GM11168 (cell line): Measurements from ENCODE around the gene SHB.

ENCODE experiments used
- in situ Hi-C: fragments of 300-500 bp; cut with MboI; formaldehyde crosslinking; loops from one replicate; pipeline ENCODE4 v1.12.0; 2022; ENCODE audit warnings: low sequenced_read_pairs; ENCODE audit not compliant: unreplicated experiment

SHB gene

DNA sequence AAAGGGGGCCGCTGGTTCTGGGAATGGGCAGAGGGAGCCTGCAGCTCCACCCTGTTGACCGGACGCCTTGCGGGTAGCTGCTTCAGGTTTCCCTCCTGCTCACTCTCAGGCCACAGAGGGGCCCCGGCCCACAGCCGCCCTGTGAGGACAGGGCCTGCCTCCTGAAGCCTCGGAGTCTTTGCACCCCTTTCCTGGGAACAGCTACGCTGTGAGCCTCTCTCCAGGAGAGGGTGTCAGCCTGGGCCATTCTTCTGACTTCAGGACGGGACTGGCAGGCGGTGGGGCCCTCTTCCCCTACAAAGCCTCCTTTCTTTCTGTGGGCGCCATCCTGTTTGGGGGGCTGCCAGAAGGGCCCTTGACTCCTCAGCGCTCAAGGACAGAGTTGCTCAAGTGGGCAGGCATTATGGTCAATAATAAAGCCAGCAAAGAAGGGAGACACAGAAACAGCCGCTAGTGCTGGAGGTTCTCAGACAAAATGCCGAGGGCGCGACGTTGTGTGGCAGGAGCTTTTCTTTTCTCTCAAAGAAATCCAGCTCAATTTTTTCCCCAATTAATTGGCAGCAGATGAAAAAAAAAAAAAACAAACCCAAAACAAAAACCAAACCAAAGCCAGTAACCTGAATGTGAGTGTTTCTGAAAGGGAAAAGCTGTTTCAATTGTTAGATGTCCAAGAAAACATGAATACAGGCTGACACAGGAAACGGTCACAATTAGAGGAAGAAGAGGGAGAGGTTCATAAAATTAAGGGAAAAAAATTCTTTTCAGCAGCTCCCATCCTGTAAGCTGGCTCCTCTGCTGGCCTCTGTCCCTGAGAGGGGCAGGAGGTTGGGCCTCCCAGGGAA, 152.3 kb downstream of the SHB start:
- in situ Hi-C loops, result loop anchor here (25.0 kb wide), 1 partner anchor 446 kb away; no protein-coding TSS in a partner anchor

DNA sequence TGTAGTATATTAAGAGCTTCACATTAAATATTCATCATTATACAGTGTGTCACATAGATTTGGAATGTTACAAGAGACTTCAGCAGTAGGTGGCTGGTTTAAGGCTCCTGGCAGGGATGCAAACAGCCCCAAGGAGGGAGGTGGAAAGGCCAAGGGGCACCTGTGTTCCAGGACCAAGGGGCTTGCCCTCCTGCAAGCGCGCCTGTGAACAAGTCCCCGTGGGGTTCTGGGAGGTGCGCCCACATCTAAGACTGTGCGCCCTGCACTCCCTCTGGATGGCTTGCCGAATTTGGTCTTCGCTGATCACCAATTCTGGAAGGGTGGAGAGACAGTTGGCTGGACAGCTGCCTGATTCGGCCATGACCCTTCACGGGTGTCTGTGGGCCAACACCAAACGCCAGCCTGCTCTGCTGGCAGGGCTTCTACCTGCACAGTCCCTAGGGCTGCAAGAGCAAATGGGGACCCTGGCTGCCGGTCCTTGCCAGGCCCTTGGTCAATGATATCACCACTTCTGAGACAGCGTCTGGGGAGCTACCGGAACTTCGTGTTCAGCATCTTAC, 153.0 kb downstream of the SHB start:
- in situ Hi-C loops, result loop anchor here (25.0 kb wide), 1 partner anchor 446 kb away; no protein-coding TSS in a partner anchor

DNA sequence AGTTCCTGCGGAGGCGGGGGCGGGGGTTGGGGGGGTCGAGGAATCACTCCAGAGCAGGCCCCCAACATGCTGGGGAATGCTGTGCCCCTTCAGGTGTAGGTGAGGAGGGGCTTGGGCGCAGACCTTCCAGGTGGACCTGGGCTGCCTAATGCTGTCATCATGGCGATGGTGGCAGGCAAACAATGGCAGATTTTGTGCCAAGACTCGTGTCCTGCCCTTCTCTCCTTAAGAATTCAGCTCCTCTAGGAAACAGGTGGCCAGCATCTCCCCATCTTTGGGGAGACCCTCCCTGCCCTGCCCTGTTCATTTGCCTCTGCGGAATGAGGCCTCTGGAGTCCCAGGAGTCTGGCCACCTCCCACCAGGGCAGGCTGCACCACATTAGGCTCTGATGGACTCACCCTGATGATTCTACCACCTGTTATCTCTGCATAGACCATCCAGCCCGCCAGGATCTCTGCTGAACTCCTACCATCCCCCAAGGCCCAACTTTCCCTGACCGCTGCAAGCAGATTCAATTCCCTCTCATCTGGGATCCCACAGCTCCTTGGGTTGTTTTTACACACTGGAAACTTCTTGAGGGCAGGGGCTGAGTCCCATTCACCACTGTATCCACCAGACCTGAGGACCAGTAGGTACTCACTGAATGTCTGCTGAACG, 154.2 kb downstream of the SHB start:
- in situ Hi-C loops, result loop anchor here (25.0 kb wide), 1 partner anchor 447 kb away; no protein-coding TSS in a partner anchor

DNA sequence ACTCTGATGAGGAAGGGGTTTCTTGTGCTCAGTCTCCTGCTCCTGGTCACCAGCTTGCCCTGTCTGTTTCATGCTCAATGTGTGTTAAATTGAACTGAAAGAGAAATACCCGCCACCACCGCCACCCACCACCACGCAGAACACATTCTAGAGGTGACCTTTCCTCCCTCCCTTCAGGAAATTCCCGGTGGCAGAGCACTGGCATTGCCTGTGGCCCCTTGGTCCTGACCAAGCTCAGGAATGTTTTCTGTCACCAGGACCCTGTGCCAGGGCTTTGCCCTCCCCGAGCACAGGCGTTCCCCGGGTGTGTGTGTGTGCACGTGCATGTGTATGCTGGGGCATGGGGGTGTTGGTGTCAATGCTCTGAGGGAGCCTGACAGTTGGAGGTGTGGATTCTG, 154.9 kb downstream of the SHB start:
- in situ Hi-C loops, result loop anchor here (25.0 kb wide), 1 partner anchor 448 kb away; no protein-coding TSS in a partner anchor

DNA sequence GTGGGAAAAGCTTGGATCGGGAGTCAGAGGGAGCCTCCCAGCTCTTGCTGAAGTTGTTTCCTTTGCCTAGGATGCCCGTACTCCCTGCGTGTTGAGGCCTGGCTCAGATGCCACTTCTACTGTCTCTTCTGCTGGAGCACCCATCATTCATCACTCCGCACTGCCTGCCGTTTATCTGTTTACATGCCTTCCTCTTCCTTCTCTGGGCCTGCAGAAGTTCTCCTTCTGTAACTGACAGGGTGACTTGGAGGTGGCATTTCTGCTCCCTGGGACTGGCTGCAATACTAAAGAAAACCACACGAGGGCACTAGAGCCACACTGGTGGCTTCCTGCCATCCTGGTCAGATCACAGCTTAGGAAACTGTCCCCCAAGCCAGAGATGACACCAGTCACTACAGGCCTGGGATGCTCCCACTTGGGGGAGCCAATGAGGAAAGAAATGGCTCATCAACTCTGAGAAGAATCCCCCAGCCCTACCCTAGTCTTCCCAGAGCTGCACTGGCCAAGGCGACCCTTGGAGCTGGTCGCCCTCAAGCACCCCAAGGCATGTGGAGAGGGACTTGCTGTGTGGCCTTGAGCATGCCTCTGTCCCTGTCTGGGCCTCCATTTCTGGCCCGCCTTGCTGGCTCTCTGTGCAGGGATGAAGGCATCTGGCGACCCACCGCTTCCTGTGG, 155.4 kb downstream of the SHB start:
- in situ Hi-C loops, result loop anchor here (25.0 kb wide), 1 partner anchor 449 kb away; no protein-coding TSS in a partner anchor

DNA sequence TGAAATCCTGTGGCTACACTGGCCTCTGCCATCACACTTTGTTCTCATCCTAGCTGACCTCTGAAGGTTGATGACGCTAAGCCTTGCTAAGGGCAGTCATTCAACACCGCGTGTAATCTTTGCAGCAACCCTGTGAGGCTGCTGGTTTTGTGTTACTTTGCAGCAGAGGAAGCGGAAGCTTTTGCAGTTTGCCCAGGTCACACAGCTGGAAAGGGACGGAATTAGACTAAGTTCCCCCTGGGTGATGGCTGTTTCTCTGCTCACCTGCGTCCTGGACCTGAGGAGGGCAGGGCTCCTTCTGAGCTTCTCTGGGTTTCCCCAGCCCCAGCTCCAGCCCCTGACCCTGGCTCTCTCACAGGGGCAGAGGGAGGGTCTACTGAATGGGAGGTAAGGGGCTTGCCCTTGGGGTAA, 157.8 kb downstream of the SHB start:
- in situ Hi-C loops, result loop anchor here (25.0 kb wide), 1 partner anchor 451 kb away; no protein-coding TSS in a partner anchor

DNA sequence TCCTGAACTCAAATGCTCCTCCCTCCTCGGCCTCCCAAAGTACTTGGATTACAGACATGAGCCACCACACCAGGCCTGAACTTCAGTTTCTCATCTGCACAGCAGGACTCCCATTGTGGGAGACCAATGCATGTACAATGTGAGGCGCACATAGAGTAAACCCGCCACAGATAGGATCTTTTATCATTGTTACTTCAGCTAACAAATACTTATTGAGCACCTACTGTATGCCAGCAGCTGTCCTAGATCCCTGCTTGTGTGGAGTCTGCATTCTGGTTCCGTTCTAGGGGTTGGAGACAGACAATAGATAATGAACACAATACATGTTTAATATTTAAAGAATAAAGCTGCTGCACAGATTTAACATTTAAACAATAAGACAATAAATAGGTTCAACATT, 158.8 kb downstream of the SHB start:
- in situ Hi-C loops, result loop anchor here (25.0 kb wide), 1 partner anchor 452 kb away; no protein-coding TSS in a partner anchor

DNA sequence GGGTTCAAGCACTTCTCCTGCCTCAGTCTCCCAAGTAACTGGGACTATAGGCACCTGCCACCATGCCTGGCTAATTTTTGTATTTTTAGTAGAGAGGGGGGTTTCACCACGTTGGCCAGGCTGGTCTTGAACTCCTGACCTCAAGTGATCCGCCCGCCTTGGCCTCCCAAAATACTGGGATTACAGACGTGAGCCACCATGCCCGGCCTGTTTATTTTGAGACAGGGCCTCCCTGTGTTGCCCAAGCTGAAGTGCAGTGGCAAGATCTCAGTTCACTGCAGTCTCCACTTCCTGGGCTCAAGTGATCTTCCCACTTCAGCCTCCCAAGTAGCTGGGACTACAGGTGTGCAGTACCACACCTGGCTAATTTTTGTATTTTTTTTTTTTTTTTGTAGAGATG, 159.2 kb downstream of the SHB start:
- in situ Hi-C loops, result loop anchor here (25.0 kb wide), 1 partner anchor 452 kb away; no protein-coding TSS in a partner anchor

DNA sequence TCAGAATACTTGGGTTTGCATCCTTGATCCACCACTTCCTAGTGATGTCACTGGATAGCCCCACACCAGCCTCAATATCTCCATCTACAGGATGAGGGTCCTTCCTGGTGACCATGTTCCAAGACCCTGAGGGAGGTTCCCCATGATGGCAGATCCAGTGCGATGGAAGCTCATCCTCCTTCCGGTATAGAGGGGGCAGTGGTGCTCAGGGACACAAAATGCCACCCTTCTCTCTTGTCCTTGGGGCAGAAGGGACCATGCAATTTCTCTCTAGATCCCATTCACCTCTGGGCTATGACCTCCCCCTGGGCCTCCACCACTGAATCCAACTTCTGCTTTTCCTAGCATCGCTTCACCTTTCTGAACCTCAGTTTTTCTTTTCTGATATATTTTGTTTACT, 159.7 kb downstream of the SHB start:
- in situ Hi-C loops, result loop anchor here (25.0 kb wide), 1 partner anchor 453 kb away; no protein-coding TSS in a partner anchor

DNA sequence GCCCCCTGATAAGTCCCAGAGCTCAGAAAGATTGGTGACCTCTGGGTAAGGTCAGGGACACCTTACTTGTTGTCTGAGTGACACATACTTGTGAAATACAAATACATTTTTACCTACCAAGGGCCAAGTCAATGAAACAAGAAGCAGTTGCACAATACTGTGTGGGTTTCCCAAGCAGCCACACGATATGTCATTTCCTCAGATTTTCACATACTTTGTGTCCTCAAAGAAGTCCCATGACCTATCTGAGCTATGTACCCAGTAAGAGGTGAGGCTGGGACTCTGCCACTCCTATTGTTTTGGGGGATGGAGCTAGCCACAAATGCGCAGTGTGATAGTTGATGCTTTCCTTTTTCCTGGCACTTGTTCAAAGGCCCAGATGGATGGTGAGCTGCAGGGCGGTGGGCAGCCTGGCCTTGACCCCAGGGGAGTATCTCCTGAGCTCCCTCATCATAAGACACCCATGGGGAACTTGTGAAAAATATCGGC, 160.3 kb downstream of the SHB start:
- in situ Hi-C loops, result loop anchor here (25.0 kb wide), 1 partner anchor 454 kb away; no protein-coding TSS in a partner anchor

DNA sequence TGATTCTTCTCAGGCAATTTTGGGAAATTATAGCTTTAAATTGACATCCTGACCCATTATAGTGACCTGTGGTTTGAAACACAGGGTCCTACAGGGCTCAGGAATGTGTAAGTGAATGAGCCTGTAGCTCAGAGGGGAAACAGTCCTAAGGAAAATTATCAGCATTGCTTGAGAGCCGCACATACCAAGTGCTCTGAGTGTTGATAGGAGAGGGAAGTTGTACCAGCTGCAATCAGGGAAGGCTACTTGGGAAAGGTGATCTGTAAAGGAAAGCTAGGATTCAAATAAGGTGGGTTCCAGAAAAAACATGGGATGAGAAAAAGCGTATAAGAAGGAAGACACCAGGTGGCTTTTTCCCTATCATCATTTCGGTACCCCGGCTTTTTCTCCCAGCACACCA, 160.7 kb downstream of the SHB start:
- in situ Hi-C loops, result loop anchor here (25.0 kb wide), 1 partner anchor 454 kb away; no protein-coding TSS in a partner anchor

DNA sequence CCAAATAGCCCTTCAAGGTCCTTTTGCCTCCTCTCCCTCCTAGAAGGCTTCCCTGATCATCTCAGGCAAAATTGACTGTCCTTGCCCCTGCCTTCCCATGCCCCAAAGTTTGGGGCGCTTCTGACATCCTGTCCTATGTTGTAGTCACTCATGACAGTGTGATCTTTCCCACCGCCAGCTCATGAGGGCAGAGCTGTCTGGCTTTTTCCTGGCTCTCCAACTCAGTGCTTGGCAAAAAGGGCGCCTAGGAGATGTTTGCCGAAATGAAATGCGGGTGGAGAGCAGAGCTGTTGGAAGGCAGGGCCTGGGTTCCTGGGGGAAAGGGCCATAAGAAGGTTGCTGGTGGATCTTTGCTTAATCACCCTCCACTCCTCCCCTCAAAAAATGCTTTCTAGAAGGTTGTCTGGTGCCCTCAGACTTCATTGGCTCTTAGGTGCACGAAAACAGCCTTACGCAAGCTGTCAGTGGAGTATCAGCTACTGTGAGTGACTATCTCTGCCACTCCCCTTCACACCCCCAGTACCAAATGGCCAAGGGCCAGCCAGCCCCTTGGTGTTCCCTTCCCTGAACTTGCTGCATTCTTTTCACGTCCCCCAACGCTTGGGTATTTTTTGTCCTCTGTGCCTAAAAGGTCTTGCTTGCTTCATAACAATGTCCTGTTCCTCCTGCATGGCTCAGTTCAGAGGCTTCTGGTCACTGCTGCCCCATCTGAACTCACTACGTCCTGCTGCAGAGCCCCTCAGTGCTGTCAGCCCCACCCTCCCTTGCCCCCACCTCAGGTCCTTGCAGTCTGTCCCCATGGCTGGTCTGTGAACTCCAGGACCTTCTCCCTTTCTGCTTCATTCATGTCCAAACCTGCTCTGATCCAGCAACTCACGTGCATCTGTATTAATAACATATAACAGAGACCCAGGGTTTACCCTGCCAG, 162.5 kb downstream of the SHB start:
- in situ Hi-C loops, result loop anchor here (25.0 kb wide), 1 partner anchor 456 kb away; no protein-coding TSS in a partner anchor

DNA sequence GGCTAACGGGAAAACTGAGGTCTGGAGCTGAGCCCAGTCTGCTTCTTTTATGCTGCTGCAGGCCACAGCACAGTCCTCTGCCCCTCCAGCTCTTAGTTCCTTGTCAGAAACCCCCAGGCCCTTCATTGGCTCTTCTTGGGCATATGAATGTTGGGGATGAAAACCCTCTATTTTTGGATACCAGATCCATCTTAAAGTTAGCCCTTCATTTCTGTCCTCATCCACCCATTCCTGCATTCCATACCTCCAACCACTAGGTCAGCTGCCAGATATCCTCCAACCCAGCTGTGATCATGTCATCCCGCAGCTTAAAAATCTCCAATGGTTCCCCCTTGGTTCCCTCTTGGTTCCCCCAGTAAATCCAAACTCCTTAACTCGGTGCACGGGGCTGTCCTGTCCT, 163.3 kb downstream of the SHB start:
- in situ Hi-C loops, result loop anchor here (25.0 kb wide), 1 partner anchor 457 kb away; no protein-coding TSS in a partner anchor

DNA sequence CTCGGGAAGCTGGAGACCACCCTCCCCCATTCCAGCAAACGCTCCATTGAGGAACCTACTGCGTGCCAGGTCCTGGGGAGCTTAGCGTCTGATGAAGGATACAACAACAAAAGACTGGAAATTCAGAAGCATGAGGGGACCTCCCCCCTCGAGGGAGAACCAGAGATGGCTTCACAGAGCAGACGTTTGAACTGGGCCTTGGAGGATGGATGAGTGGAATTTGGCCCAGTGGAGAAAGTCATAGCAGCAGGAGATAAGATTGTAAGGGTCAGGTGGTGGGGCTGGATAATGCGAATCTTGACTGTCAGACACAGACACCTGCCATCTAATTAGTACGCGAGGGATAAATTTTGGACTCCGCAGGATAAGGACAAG, 163.9 kb downstream of the SHB start:
- in situ Hi-C loops, result loop anchor here (25.0 kb wide), 1 partner anchor 457 kb away; no protein-coding TSS in a partner anchor

DNA sequence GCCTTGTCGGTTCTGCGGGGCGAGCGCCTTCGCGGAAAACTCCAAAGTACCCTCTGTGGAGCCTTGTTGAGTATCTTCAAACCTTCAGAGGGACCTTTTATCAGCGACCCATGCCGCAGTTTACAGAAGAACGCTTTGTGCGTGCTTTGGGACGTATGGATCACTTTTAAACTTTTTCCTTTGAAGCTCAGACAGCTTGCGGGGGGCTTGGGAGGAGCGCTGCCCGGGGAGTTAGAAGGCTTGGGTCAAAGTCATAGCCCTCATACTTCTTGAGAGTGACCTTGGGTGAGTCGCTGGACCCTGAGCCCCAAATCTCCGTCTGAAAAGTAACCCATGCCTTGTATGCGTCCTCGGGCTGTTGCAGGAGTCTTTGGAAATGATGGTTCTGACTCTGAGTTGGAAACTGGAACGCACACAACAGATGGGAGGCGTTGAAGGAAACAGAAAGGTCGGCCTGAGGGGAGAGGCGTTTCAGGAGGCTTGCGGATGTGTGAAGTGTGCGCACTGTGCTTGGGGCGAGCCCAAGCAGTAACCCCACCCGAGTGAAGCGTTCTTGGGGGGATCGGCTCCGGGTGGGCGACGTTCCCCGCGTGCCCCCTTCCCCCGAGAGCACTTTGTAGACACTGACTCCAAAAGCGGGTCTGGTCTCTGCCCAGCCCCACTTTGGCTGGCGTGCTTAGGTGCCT, 164.4 kb downstream of the SHB start:
- in situ Hi-C loops, result loop anchor here (25.0 kb wide), 1 partner anchor 458 kb away; no protein-coding TSS in a partner anchor

DNA sequence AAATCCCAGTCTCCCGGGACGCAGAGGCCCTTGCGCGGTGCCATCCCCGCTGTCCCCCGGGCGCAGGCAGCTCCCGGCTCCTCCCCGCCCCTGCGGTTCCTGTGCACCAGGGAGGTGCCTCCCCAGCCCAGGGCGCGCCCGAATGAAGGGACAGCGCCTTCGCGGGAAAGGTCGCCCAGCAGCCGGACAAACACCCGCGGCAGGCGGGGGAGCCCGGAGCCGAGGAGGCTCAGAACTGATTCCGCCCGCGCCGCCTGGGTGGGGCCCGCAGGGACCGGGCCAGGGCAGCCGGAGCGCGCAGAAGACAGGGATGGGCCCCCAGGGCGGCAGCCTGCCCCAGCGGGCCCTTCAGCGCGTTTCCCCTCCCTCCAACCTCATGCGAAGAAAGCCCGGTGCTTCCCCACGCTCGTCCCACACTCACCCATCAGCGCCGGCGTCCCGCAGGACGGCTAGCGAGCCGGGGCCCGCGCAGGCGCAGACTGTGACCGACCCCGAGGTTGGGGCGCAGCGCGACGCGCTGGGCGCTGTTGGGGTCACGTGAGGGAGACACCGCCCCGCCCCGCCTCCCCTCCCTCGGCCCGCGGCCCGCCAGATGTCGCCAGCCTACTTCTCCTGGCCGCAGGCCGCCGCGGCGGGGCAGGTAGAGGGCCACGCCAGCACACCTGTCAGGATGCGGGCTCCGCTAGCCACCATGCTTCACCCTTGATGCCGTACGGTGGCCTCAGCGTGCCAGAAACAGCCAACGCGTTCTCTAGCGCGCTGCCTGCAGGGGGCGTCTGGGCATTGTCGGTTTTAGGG, 165.2 kb downstream of the SHB start, which contains the start of gene SLC25A51:
Gene SLC25A51, minus strand, starts transcription at position 481 of the 798 bp plus-strand sequence. CDS start 15,577 bp downstream, outside the sequence.
- in situ Hi-C loops, result loop anchor here (25.0 kb wide), 1 partner anchor 458 kb away; no protein-coding TSS in a partner anchor
